GM23338 (cell line): Measurements from ENCODE around the gene TMEM244.

ENCODE experiments used
- CREB1 ChIP-seq: fragments of 250-450 bp; sonication (Bioruptor Pico); IDR thresholded peaks from 2 replicates; pipeline ENCODE4 v1.5.0; 2020; ENCODE audit warnings: low read depth, mild to moderate bottlenecking, moderate library complexity
- CTCF ChIP-seq, 2 experiments: fragments of 200-600 bp in 1 of 2; sonication (generic) in 1 of 2; conservative IDR thresholded peaks; 2 replicates each; pipeline versions ENCODE4 v1.5.1 to v1.6.1; 2016 to 2017; ENCODE audit warnings: antibody characterized with exemption in 2 of 2, low read depth in 2 of 2, mild to moderate bottlenecking in 2 of 2, moderate library complexity in 1 of 2
- EZH2 ChIP-seq: fragments of 200-600 bp; sonication (generic); IDR thresholded peaks from one replicate; pipeline ENCODE4 v1.8.0; 2017; ENCODE audit warnings: antibody characterized with exemption, mild to moderate bottlenecking, low read depth; ENCODE audit not compliant: unreplicated experiment
- EZH2phosphoT487 ChIP-seq: fragments of 200-600 bp; sonication (generic); IDR thresholded peaks from one replicate; pipeline ENCODE4 v1.8.1; 2018; ENCODE audit warnings: antibody characterized with exemption; ENCODE audit not compliant: unreplicated experiment
- POLR2AphosphoS5 ChIP-seq: IDR thresholded peaks from 2 replicates; pipeline ENCODE4 v1.6.1; 2016; ENCODE audit warnings: antibody characterized with exemption, low read depth
- REST ChIP-seq: IDR thresholded peaks from one replicate; pipeline ENCODE4 v1.6.1; 2018; ENCODE audit warnings: antibody characterized with exemption; ENCODE audit not compliant: unreplicated experiment

- TF ChIP-seq CTCF (conservative IDR thresholded peaks at IDR 0.05; ENCODE audit: low read depth in 2 of 2) (no peak), POLR2AphosphoS5 (no peak), CREB1 (CRISPR knock-in tag) (no peak), EZH2 (no peak), EZH2phosphoT487 (no peak), REST (no peak)
Observed at GRCh38 chr6:129818251-129818650, 42.9 kb downstream of the TMEM244 start.
